ENCODE data around the gene KIF6. TPM values are rescaled to one million over a fixed set of nuclear protein-coding genes. Genes with fewer than 3 reads are reported as not detected.

KIF6 gene
- total RNA-seq, 1 donor from 2014 or later = 0.33 TPM

- no peaks in the 10 kb centered on the region for H3K4me1 Mint-ChIP-seq
- no peak overlapping the region for H3K4me3 Mint-ChIP-seq
Observed at GRCh38 chr6:39558079-39558478, 167.1 kb downstream of the KIF6 start.

GRCh38 chr6:39555136-39555535 is 170.1 kb downstream of the KIF6 start:
- H3K36me3 Mint-ChIP-seq (ENCODE audit: low read depth) = no peaks in the 10 kb centered on the region
- intact Hi-C loops (cut with micrococcal nuclease) = no loop called here
- no peak overlapping the region for H3K4me3 Mint-ChIP-seq
- peaks cover 6% of the 10 kb centered on the region for H3K27me3 Mint-ChIP-seq
- no peak overlapping the region for H3K27ac Mint-ChIP-seq
- H3K9me3 Mint-ChIP-seq = no peaks in the 10 kb centered on the region
- H3K4me1 Mint-ChIP-seq = no peaks in the 10 kb centered on the region
- no peak for DNase-seq

More at GRCh38 chr6:39558079-39558478, 167.1 kb downstream of the KIF6 start:
- Mint-ChIP-seq H3K27ac (no peak overlapping the region), H3K27me3 (peaks cover 9% of the 10 kb centered on the region), H3K36me3 (ENCODE audit: low read depth) (no peaks in the 10 kb centered on the region), H3K9me3 (no peaks in the 10 kb centered on the region)
- intact Hi-C loops (cut with micrococcal nuclease) = no loop called here
- no peak for DNase-seq

- H3K4me1 Mint-ChIP-seq = no peaks in the 10 kb centered on the region
- no peak overlapping the region for H3K27ac Mint-ChIP-seq
- peaks cover 8% of the 10 kb centered on the region for H3K27me3 Mint-ChIP-seq
- intact Hi-C loops (cut with micrococcal nuclease) = no loop called here
- no peak for DNase-seq
- no peaks in the 10 kb centered on the region for H3K9me3 Mint-ChIP-seq
- H3K4me3 Mint-ChIP-seq = no peak overlapping the region
- H3K36me3 Mint-ChIP-seq (ENCODE audit: low read depth) = no peaks in the 10 kb centered on the region
Observed at GRCh38 chr6:39553860-39554802, 171.1 kb downstream of the KIF6 start.

- Mint-ChIP-seq H3K9me3 (no peaks in the 10 kb centered on the region), H3K27ac (no peak overlapping the region), H3K4me3 (no peak overlapping the region), H3K4me1 (no peaks in the 10 kb centered on the region), H3K36me3 (ENCODE audit: low read depth) (no peaks in the 10 kb centered on the region), H3K27me3 (peaks cover 8% of the 10 kb centered on the region)
- no peak for DNase-seq
- intact Hi-C loops (cut with micrococcal nuclease) = no loop called here
Observed at GRCh38 chr6:39553029-39553428, 172.2 kb downstream of the KIF6 start.

GRCh38 chr6:39550191-39550590 is 175.0 kb downstream of the KIF6 start:
- H3K9me3 Mint-ChIP-seq = no peaks in the 10 kb centered on the region
- intact Hi-C loops (cut with micrococcal nuclease) = no loop called here

GRCh38 chr6:39546731-39547130 is 178.5 kb downstream of the KIF6 start:
- no peaks in the 10 kb centered on the region for H3K9me3 Mint-ChIP-seq
- H3K36me3 Mint-ChIP-seq (ENCODE audit: low read depth) = no peaks in the 10 kb centered on the region
- intact Hi-C loops (cut with micrococcal nuclease) = no loop called here
- no peak overlapping the region for H3K27ac Mint-ChIP-seq
- H3K4me1 Mint-ChIP-seq = no peaks in the 10 kb centered on the region
- DNase-seq = no peak
- peaks cover 18% of the 10 kb centered on the region for H3K27me3 Mint-ChIP-seq
- H3K4me3 Mint-ChIP-seq = no peak overlapping the region

More at GRCh38 chr6:39550191-39550590, 175.0 kb downstream of the KIF6 start:
- DNase-seq = no peak
- Mint-ChIP-seq H3K36me3 (ENCODE audit: low read depth) (no peaks in the 10 kb centered on the region), H3K27me3 (peaks cover 14% of the 10 kb centered on the region), H3K4me3 (no peak overlapping the region), H3K27ac (no peak overlapping the region), H3K4me1 (no peaks in the 10 kb centered on the region)

GRCh38 chr6:39543950-39544349 is 181.3 kb downstream of the KIF6 start:
- peaks cover 12% of the 10 kb centered on the region for H3K27me3 Mint-ChIP-seq
- DNase-seq = no peak
- no peak overlapping the region for H3K27ac Mint-ChIP-seq
- no peaks in the 10 kb centered on the region for H3K4me1 Mint-ChIP-seq
- no peak overlapping the region for H3K4me3 Mint-ChIP-seq
- H3K36me3 Mint-ChIP-seq (ENCODE audit: low read depth) = no peaks in the 10 kb centered on the region
- no peaks in the 10 kb centered on the region for H3K9me3 Mint-ChIP-seq
- intact Hi-C loops (cut with micrococcal nuclease) = no loop called here

- Mint-ChIP-seq H3K4me1 (no peaks in the 10 kb centered on the region), H3K27ac (no peak overlapping the region), H3K36me3 (ENCODE audit: low read depth) (no peaks in the 10 kb centered on the region), H3K4me3 (no peak overlapping the region), H3K9me3 (no peaks in the 10 kb centered on the region), H3K27me3 (peaks cover 12% of the 10 kb centered on the region)
- no peak for DNase-seq
- intact Hi-C loops (cut with micrococcal nuclease) = no loop called here
Observed at GRCh38 chr6:39543095-39543494, 182.1 kb downstream of the KIF6 start.

- no peaks in the 10 kb centered on the region for H3K36me3 Mint-ChIP-seq (ENCODE audit: low read depth)
- no peaks in the 10 kb centered on the region for H3K9me3 Mint-ChIP-seq
- peaks cover 4% of the 10 kb centered on the region for H3K27me3 Mint-ChIP-seq
- intact Hi-C loops (cut with micrococcal nuclease) = no loop called here
- no peak for DNase-seq
- H3K4me1 Mint-ChIP-seq = no peaks in the 10 kb centered on the region
- no peak overlapping the region for H3K27ac Mint-ChIP-seq
- no peak overlapping the region for H3K4me3 Mint-ChIP-seq
Observed at GRCh38 chr6:39540454-39540853, 184.8 kb downstream of the KIF6 start.

GRCh38 chr6:39530201-39530759 is 194.9 kb downstream of the KIF6 start:
- Mint-ChIP-seq H3K9me3 (peaks cover 4% of the 10 kb centered on the region), H3K27me3 (peaks cover 10% of the 10 kb centered on the region), H3K27ac (peak overlapping the region; percentile 74), H3K36me3 (ENCODE audit: low read depth) (no peaks in the 10 kb centered on the region), H3K4me1 (peaks cover 8% of the 10 kb centered on the region), H3K4me3 (peak overlapping the region; percentile 7)
- peak; percentile 58 for DNase-seq
- intact Hi-C loops (cut with micrococcal nuclease) = no loop called here

- peaks cover 8% of the 10 kb centered on the region for H3K4me1 Mint-ChIP-seq
- H3K36me3 Mint-ChIP-seq (ENCODE audit: low read depth) = no peaks in the 10 kb centered on the region
- intact Hi-C loops (cut with micrococcal nuclease) = no loop called here
- DNase-seq = no peak
- H3K9me3 Mint-ChIP-seq = peaks cover 4% of the 10 kb centered on the region
- H3K4me3 Mint-ChIP-seq = no peak overlapping the region
- no peak overlapping the region for H3K27ac Mint-ChIP-seq
- peaks cover 10% of the 10 kb centered on the region for H3K27me3 Mint-ChIP-seq
Observed at GRCh38 chr6:39527792-39528564, 197.2 kb downstream of the KIF6 start.

GRCh38 chr6:39524007-39524406 is 201.2 kb downstream of the KIF6 start:
- Mint-ChIP-seq H3K9me3 (no peaks in the 10 kb centered on the region), H3K4me1 (no peaks in the 10 kb centered on the region)

GRCh38 chr6:39521958-39522357 is 203.2 kb downstream of the KIF6 start:
- Mint-ChIP-seq H3K4me3 (no peak overlapping the region), H3K4me1 (no peaks in the 10 kb centered on the region), H3K27me3 (peaks cover 13% of the 10 kb centered on the region), H3K36me3 (ENCODE audit: low read depth) (no peaks in the 10 kb centered on the region), H3K27ac (no peak overlapping the region), H3K9me3 (no peaks in the 10 kb centered on the region)
- intact Hi-C loops (cut with micrococcal nuclease) = no loop called here
- no peak for DNase-seq

More at GRCh38 chr6:39524007-39524406, 201.2 kb downstream of the KIF6 start:
- no peaks in the 10 kb centered on the region for H3K36me3 Mint-ChIP-seq (ENCODE audit: low read depth)
- peaks cover 10% of the 10 kb centered on the region for H3K27me3 Mint-ChIP-seq
- H3K4me3 Mint-ChIP-seq = no peak overlapping the region
- DNase-seq = no peak
- no peak overlapping the region for H3K27ac Mint-ChIP-seq
- intact Hi-C loops (cut with micrococcal nuclease) = no loop called here

- intact Hi-C loops (cut with micrococcal nuclease) = no loop called here
- Mint-ChIP-seq H3K4me1 (no peaks in the 10 kb centered on the region), H3K9me3 (no peaks in the 10 kb centered on the region), H3K4me3 (no peak overlapping the region), H3K27me3 (peaks cover 10% of the 10 kb centered on the region), H3K27ac (no peak overlapping the region), H3K36me3 (ENCODE audit: low read depth) (no peaks in the 10 kb centered on the region)
- DNase-seq = no peak
Observed at GRCh38 chr6:39520916-39521315, 204.3 kb downstream of the KIF6 start.
